ENCODE measurements around the gene ADK.

DNA sequence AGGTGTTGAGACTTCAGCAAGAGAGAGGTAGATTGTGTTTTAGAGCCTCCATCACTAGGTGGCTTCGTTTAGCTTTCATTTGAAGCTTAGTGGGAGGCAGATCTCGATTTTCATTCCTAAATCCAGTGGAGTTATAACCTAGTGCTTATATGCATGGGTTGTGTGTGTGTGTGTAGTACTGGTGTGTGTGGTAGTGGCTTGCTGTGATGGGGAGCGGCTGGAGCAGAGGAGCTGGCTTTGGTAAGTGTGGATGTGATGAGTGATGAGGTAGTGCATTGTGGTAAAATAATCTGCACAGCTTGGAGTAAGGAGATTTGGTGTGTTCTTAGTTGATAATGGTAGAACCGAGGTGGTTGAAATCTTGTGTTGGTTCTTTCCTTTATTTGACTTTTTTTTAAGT, 43.6 kb upstream of the ADK start:
- TF ChIP-seq SATB2 (CRISPR knock-in tag; IDR thresholded peaks at IDR 0.05) (no peak), POLR2AphosphoS5 (IDR thresholded peaks at IDR 0.05; ENCODE audit: low read depth, low read length) (no peak), ZNF766 (CRISPR knock-in tag; IDR thresholded peaks at IDR 0.05; ENCODE audit: borderline replicate concordance) (no peak), KDM6A (CRISPR knock-in tag; IDR thresholded peaks at IDR 0.05; ENCODE audit: low read depth) (no peak), SIN3A (IDR thresholded peaks at IDR 0.05; ENCODE audit: borderline replicate concordance, low read depth, low read length) (no peak), ZFX (CRISPR knock-in tag; IDR thresholded peaks at IDR 0.05; ENCODE audit: low read depth) (no peak), ARID2 (CRISPR knock-in tag; IDR thresholded peaks at IDR 0.05; ENCODE audit: borderline replicate concordance) (no peak)
- TF ChIP-seq, protein P1, sequence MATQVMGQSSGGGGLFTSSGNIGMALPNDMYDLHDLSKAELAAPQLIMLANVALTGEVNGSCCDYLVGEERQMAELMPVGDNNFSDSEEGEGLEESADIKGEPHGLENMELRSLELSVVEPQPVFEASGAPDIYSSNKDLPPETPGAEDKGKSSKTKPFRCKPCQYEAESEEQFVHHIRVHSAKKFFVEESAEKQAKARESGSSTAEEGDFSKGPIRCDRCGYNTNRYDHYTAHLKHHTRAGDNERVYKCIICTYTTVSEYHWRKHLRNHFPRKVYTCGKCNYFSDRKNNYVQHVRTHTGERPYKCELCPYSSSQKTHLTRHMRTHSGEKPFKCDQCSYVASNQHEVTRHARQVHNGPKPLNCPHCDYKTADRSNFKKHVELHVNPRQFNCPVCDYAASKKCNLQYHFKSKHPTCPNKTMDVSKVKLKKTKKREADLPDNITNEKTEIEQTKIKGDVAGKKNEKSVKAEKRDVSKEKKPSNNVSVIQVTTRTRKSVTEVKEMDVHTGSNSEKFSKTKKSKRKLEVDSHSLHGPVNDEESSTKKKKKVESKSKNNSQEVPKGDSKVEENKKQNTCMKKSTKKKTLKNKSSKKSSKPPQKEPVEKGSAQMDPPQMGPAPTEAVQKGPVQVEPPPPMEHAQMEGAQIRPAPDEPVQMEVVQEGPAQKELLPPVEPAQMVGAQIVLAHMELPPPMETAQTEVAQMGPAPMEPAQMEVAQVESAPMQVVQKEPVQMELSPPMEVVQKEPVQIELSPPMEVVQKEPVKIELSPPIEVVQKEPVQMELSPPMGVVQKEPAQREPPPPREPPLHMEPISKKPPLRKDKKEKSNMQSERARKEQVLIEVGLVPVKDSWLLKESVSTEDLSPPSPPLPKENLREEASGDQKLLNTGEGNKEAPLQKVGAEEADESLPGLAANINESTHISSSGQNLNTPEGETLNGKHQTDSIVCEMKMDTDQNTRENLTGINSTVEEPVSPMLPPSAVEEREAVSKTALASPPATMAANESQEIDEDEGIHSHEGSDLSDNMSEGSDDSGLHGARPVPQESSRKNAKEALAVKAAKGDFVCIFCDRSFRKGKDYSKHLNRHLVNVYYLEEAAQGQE (IDR thresholded peaks at IDR 0.05; ENCODE audit: borderline replicate concordance in 1 of 2, low read depth in 1 of 2, low read length in 2 of 2) = no peak
